Measurements from ENCODE around the gene ITGAE.

- TF ChIP-seq CTCF (IDR thresholded peaks at IDR 0.05) = no peak
- no peak for TF ChIP-seq POLR2A (IDR thresholded peaks at IDR 0.05)
These were observed 65.5 kb downstream of the ITGAE start for GRCh38 chr17:3735515-3735914.

Measured in lower leg skin (tissue), 3 donors.